Esophagus squamous epithelium (tissue), 4 donors: ENCODE measurements around the gene SMIM17.

Experiments used
- POLR2A ChIP-seq, 4 donors: fragments of 450-650 bp; IDR thresholded peaks; one replicate each; pipeline ENCODE4 v1.6.1; 2017; ENCODE audit warnings: antibody characterized with exemption in 4 of 4, mild to moderate bottlenecking in 4 of 4, moderate library complexity in 3 of 4
- TF ChIP-seq, protein P1 (sequence below), 6 experiments: fragments of 450-650 bp in 4 of 6; fragments of 200-600 bp in 2 of 6; sonication (generic) in 2 of 6; IDR thresholded peaks; one replicate each; pipeline ENCODE4 v1.5.1; 2016 to 2019; ENCODE audit warnings: antibody characterized with exemption in 6 of 6, mild to moderate bottlenecking in 4 of 6, moderate library complexity in 4 of 6

DNA sequence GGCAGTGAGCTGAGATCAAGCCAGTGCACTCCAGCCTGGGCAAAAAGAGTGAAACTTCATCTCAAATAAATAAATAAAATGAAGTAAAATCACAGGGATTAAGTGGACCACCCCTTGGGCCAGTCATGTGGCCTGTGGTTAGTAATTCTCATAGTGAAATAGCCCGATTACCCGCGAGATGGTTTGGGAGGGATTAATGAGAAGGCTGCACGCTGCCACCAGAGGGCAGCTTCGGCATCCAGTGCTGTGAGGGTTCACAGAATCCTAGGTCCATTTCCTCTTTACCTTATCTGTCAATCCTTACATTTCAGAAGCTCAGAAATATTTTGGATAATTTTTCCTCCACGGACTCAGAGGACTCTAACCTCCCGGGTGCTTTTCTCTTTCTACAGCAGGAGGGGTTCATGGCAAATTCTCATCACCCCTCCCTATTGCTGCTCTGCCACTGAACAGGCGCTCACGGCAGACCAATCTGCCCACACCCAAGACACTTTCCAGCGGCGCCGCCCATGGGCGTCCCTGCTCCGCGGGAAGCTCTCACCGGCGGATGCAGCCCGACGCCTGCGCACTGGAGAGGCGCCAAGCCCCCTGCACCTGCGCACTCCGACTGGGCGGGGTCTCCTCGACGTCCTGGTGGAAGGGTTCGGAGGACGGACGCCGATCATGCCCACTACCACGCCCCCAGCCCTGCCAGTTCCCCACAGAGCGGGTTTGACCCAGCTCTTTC, 17.6 kb downstream of the SMIM17 start:
- no peak for TF ChIP-seq POLR2A (IDR thresholded peaks at IDR 0.05)
- TF ChIP-seq, protein P1, sequence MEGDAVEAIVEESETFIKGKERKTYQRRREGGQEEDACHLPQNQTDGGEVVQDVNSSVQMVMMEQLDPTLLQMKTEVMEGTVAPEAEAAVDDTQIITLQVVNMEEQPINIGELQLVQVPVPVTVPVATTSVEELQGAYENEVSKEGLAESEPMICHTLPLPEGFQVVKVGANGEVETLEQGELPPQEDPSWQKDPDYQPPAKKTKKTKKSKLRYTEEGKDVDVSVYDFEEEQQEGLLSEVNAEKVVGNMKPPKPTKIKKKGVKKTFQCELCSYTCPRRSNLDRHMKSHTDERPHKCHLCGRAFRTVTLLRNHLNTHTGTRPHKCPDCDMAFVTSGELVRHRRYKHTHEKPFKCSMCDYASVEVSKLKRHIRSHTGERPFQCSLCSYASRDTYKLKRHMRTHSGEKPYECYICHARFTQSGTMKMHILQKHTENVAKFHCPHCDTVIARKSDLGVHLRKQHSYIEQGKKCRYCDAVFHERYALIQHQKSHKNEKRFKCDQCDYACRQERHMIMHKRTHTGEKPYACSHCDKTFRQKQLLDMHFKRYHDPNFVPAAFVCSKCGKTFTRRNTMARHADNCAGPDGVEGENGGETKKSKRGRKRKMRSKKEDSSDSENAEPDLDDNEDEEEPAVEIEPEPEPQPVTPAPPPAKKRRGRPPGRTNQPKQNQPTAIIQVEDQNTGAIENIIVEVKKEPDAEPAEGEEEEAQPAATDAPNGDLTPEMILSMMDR (IDR thresholded peaks at IDR 0.05), result no peak
